GM21723 (cell line): ENCODE results near the gene SPDEF.

Source experiments
- ATAC-seq: cut with Tn5 transposase; IDR thresholded peaks from one replicate; pipeline ENCODE4 v1.9.1; 2021; ENCODE audit warnings: mild to moderate bottlenecking, moderate library complexity; ENCODE audit not compliant: unreplicated experiment

The SPDEF gene

GRCh38 chr6:34583861-34584604 is 27.9 kb upstream of the SPDEF start:
- no peak for ATAC-seq

GRCh38 chr6:34583461-34583860 is 27.3 kb upstream of the SPDEF start:
- no peak for ATAC-seq

GRCh38 chr6:34581561-34581920 is 25.4 kb upstream of the SPDEF start:
- ATAC-seq: no peak

- ATAC-seq: no peak
Measured at GRCh38 chr6:34580707-34581560, 24.8 kb upstream of the SPDEF start.

GRCh38 chr6:34578445-34579262 is 22.5 kb upstream of the SPDEF start:
- no peak for ATAC-seq

- no peak for ATAC-seq
Measured at GRCh38 chr6:34576286-34576955, 20.3 kb upstream of the SPDEF start.

GRCh38 chr6:34575326-34575725 is 19.2 kb upstream of the SPDEF start:
- ATAC-seq: no peak

GRCh38 chr6:34574647-34575293 is 18.6 kb upstream of the SPDEF start:
- ATAC-seq: no peak

GRCh38 chr6:34573567-34574183 is 17.5 kb upstream of the SPDEF start:
- no peak for ATAC-seq

GRCh38 chr6:34572585-34572984 is 16.5 kb upstream of the SPDEF start:
- no peak for ATAC-seq

- ATAC-seq: no peak
Measured at GRCh38 chr6:34572021-34572420, 15.9 kb upstream of the SPDEF start.

GRCh38 chr6:34571388-34571787 is 15.3 kb upstream of the SPDEF start:
- no peak for ATAC-seq

GRCh38 chr6:34570066-34570833 is 14.1 kb upstream of the SPDEF start:
- ATAC-seq: no peak

GRCh38 chr6:34569361-34569973 is 13.3 kb upstream of the SPDEF start:
- ATAC-seq: no peak

- no peak for ATAC-seq
Measured at GRCh38 chr6:34568341-34569201, 12.4 kb upstream of the SPDEF start.

- ATAC-seq: no peak
Measured at GRCh38 chr6:34566830-34567546, 10.9 kb upstream of the SPDEF start.

GRCh38 chr6:34565722-34566137 is 9.6 kb upstream of the SPDEF start:
- no peak for ATAC-seq
